ENCODE measurements around the gene USP30.
"Not testable (repeated sequence)": the region's sequence is repeated elsewhere in the genome, so short reads cannot be mapped to it uniquely, and the experiment has no call there.

The USP30 gene

DNA sequence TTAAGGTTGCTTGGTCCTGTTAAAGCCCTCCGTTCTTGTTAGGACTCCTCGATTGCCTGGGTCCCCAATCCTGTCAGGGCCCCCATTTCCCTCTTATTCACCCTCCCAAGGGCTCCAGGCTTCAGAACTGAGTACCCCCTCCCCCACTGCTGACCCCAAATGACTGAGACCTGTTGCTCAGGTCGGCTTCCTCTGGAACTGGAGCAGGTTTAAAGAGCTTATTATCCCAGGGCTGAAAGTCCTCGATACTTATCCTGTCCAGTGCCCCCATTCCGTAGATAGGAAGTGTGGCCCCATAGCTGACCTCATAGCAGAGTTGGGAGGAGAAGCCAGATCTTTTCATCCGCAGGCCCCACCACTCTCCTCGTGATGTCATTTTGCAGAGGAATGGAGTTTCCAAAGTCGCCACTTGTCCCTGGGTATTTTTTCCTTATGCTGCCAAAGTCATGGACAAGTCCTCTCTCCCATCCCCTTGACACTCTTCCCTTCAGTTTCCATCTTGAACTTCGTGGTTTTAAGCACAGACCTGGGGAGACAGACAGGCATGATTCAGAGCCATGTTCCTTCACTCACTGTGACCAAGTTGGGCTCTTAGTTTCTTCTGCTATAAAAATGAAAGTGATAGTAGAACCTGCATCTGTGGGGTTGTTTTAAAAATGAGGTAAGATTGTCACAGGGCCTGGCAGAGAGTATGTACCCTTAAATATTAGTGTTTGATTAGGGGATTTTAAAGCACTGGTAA lies 1.2 kb downstream of the USP30 start:
- peak; percentile 5 to 7 for DNase-seq

DNA sequence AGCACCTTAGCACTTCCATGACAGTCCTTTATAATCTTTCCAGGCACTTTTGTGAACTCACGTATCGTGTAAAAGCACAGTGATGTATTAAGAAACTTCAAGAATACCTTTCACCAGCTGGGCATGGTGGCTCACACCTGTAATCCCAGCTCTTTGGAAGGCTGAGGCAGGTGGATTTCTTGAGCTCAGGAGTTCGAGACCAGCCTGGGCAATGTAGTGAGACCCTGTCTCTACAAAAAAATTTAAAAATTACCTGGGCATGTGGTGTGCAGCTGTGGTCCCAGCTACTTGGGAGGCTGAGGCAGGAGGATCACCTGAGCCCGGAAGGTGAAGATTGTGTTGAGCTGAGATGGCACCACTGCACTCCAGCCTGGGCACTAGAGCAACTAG lies 1.7 kb downstream of the USP30 start:
- not testable (repeated sequence) for DNase-seq

DNA sequence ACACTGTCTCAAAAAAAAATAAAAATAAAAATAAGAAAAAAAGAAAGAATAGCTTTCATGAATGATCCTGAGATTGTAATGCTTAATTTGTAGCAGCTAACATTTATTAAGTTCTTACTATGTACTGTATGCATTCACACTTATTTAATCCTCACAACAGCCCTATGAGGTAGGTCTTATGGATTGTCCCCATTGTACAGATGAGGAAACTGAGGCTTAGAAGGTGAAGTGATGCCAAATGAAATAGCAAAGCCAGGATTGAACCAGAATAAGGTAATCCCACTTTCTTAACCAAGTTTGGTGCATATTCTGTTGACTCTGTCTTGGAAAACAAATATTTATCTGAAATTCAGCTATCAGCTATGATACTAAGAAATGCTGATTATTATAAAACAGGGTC lies 2.1 kb downstream of the USP30 start:
- DNase-seq: no peak

DNA sequence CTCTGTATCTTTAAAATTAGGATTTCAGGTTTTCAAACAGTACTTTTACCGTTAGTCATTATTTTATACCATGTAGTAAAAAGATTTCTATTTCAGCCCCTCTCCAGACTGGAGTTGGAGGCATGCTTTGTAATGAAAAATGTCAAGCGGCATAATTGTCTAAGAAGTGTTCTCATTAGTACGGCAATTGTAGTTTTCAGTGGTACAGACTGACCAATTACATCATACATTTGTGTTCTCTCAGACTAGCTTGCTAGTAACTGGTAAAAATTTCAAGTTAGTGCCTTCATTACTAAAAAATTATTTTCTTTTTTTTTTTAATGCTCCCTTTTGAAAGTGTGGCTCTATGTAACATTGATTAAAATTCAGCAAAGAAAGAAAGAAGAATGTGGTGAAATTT lies 4.5 kb downstream of the USP30 start:
- DNase-seq: no peak

DNA sequence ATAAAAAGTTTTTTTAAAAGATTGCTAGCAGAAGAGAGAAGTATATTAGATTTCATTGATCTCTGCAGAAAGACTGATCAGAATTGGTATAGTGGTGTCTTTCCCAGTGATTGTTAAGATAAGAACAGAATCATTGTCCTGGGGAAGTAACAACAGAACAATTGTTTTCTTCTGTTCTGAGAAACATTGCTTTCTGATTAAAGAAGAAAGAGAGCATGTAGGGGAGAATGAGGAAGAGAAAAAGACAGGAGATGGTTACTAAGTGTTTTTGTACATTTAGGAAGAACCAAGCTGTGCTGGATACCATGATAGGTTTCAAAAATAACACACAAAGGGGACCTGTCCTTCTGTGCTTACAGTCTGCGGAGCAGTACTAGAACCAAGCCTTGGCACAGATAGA lies 5.0 kb downstream of the USP30 start:
- no peak for DNase-seq

DNA sequence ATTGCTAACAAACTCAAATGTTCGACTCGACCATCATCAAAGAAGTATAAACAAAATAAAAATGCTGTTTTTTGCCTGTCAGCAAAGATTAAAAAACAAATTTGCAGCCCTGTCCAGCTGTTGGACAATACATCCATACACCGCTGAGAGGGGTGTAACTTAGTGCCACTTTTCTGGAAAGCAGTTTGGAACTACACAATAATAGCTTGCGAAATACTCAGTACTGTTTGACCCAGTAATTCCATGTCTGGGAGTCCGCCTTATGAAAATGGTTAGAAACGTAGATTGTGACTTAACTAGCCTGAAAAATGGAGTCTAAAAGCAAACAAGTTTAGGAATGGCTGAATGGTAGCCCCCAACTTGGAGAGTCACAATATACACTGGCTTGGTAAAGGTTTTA lies 6.4 kb downstream of the USP30 start:
- DNase-seq: no peak

DNA sequence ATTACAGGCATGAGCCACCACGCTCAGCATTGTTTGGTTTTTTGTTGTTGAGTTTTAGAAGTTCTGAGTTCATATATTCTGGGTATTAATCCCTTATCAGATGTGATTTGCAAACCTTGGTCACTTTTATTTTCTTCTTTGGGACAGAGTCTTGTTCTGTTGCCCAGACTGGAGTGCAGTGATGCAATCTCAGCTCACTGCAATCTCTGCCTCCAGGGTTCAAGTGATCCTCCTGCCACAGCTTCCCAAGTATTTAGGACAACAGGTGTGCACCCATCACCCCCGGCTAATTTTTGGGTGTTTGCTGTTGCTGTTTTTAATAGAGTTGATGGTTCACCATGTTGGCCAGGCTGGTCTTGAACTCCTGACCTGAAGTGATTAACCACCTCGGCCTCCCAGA lies 11.8 kb downstream of the USP30 start:
- DNase-seq: no peak

DNA sequence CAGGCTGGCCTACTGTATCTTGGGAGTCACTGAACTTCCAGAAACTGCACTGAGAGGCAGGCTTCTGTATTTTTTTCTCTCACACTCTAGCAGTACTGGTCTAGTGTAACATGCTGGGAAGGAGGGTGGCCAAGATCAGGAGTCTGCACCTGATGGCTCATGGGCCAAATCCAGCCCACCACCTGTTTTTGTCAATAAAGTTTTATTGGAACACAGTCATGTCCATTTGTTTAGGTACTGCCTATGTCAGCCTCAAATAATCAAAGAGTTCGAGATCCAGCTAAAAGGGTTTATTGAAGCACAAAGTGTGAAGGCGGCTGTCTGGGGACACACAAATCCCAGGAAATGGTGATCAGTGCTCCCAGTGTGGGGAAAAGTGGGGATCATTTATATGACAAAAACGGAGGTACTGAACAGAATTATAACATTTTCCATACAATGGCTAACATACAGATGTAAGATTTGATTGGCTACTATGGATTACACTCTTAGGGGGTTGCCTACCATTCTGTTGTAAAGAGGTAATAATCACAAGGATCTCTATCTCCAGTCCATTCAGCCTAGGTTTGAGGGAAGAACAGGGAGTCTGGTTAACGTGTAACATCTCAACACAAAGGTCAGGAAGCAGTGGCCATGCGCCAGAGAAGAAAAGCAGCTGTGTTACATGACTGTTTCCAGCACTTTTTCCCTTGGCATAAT lies 12.9 kb downstream of the USP30 start:
- DNase-seq: no peak

DNA sequence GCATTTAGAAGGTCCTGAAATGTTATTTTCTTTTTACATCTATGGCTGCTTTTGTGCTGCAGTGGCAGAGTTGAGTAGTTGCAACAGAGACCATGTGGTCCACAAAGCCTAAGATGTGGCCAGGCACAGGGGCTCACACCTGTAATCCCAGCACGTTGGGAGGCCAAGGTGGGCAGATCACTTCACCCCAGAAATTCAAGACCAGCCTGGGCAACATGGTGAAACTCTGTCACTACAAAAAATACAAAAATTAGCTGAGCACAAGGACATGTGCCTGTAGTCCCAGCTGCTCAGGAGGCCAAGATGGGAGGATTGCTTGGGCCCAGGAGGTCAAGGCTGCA lies 13.4 kb downstream of the USP30 start:
- DNase-seq: no peak

DNA sequence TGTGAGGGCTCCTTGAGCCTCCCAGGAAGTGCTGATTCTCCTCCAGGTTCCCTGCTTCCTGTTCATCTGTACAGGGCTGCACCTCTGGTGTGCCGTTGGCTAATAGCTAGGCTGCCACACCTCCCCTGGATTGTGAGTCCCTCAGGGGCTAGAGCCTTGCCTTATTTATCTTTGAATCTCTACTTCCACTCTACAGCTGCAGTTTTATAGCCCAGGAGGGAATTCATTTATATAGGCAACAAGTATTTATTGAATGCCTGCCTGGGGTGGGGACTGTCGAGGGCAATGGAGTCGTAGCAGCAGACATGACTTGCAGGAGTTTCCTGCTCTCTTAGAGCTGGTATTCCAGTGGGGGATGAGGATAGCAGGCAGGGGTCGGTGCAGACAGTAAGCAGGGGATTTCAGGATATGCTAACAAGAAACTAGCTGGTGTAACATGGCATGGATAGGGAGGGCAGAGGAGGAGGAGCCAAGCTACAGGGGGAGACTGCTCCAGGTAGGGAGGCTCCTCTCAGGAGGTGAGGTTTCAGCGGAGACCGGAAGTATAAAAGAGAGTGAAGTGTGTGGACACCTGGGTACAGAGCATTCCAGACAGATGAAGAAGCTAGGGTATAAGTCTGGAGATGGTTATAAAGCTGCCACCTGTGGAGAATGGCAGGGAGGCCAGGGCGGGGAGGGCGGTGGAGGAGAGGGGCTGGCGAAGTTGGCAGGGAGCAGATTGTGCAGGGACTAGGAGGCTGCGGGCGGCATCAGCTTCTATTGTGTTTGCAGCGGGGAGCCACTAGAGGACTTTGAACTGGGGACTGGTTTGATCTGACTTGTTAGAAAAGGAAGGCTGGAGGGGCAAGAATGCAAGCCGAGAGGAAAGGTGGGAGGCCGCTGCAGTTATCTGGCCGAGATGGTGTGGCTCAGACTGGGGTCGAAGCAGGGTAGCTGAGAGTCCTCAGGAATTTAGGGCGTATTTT lies 17.2 kb downstream of the USP30 start:
- no peak for DNase-seq

DNA sequence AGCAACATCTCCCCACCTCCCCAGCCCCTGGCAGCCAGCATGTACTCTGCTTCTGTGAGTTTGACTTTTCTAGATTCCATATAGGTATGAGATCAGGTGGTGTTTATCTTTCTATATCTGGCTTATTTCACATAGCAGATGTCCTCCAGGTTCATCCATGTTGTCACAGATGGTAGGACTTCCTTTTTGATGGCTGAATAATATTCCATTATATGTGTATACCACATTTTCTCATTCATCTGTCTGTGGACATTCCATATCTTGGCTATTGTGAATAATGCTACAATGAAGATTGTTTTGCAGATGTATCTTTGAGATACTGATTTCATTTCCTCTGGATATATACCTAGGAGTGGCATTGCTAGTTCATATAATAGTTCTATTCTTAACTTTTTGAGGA lies 22.5 kb downstream of the USP30 start:
- DNase-seq: no peak

DNA sequence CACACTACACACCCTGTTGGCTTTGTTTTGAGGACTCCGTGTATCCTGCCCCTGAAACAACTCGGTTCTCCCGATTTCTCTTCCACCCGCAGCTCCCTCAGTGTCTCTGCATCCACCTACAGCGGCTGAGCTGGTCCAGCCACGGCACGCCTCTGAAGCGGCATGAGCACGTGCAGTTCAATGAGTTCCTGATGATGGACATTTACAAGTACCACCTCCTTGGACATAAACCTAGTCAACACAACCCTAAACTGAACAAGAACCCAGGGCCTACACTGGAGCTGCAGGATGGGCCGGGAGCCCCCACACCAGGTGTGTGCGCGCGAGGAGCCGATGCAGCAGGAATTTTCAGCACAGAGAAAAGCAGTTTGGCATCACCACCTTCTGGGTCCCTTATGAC lies 30.4 kb downstream of the USP30 start:
- DNase-seq: no peak

DNA sequence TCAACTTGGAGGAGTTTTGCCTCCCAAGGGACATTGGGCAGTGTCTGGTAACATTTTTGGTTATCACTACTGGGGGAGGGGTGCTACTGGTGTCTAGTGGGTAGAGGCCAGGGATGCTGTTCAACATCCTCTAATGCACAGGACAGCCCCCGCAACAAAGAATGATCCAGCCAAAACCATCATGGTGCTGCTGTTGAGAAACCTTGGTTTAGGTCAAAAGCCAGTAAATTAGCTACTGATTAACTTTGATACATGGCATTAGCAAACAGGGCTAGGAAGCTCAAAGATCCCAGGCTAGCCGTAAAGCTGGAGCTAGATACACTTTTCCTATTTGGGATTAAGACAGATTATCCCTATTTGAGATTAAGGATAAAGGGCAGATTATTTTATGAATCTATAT lies 32.0 kb downstream of the USP30 start:
- no peak for DNase-seq

DNA sequence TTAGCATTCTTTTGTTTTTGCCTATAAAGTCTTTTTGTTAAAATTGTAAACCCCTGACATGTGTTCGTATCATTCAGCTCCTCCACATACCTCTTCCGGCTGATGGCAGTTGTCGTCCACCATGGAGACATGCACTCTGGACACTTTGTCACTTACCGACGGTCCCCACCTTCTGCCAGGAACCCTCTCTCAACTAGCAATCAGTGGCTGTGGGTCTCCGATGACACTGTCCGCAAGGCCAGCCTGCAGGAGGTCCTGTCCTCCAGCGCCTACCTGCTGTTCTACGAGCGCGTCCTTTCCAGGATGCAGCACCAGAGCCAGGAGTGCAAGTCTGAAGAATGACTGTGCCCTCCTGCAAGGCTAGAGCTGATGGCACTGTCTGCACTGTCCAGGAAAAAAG lies 33.2 kb downstream of the USP30 start:
- DNase-seq: no peak

DNA sequence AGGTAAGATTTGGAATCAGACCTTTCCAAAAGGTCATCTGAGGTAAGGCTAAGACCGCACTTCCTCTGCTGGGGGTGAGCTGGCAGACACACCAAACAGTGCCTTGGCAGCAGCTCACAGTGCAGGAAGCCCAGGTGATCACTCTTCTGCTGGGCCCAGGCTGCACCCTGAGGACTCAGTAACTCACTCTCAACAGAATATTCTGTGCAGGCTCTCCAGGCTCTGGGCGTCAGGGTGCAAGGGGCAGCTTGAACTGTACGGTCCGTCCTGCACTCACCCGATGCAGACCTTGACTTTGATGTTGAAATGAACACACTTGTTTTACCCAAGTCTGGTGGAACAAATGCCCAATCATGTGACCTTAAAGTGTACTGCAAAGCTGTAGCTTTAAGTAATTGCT lies 34.9 kb downstream of the USP30 start:
- no peak for DNase-seq

DNA sequence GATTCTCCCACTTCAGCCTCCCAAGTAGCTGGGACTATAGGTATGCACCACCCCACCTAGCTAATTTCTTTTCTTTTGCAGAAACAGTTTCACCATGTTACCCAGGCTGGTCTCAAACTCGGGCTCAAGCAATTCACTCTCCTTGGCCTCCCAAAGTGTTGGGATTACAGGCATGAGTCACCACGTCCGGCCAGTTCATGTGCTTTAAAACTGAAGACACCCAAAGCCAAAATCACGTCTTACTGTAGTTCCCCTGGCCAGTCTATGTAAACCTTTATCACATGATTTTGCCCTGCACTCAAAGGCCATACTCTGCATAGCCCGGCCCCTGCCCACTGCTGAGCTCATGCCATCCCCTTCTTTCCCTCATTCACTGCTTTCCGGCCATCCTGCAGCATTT lies 36.4 kb downstream of the USP30 start:
- DNase-seq: no peak

DNA sequence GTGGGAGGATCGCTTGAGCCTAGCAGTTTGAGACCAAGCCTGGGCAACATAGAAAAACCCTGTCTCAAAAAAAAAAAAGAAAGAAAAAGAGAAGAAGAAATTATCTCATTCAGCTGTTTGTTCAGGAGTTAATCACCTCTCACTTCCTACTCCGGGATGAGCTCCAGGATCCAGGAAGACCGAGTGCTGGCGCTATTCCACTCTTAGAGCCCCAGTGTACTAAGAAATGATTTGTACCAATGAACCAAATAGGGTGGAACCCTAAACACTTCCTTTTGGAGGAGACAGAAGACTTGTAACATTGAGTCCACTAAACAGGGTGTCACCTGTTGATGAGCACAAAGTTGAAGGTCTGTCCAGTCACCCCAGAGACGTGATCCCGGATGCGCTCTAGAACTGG lies 37.3 kb downstream of the USP30 start:
- no peak for DNase-seq

DNA sequence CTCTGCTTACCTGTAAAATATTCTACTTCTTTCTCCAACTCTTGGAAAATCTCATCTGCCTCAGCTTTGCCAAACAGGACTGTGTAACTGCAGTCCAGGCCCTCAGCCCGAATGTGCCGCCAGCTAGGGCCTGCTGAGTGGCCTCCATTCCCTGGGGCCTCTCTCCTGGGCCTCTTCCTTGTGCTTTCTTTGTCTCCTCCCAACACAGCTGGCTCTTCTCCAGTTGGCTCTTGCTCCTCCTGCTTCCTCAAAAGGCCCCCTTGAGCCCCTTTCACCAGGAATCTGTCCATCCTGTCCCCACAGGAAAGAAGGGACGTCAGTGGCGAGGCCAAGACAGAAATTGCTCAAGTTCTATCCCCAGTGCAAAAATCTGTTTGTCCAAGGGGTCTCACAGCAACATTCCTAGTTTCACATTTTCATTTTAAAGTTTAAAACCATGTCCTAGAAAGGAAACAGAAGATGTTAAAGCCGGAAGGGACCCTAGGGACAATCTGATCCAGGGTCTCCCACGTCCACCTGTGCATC lies 40.2 kb downstream of the USP30 start:
- DNase-seq: no peak

DNA sequence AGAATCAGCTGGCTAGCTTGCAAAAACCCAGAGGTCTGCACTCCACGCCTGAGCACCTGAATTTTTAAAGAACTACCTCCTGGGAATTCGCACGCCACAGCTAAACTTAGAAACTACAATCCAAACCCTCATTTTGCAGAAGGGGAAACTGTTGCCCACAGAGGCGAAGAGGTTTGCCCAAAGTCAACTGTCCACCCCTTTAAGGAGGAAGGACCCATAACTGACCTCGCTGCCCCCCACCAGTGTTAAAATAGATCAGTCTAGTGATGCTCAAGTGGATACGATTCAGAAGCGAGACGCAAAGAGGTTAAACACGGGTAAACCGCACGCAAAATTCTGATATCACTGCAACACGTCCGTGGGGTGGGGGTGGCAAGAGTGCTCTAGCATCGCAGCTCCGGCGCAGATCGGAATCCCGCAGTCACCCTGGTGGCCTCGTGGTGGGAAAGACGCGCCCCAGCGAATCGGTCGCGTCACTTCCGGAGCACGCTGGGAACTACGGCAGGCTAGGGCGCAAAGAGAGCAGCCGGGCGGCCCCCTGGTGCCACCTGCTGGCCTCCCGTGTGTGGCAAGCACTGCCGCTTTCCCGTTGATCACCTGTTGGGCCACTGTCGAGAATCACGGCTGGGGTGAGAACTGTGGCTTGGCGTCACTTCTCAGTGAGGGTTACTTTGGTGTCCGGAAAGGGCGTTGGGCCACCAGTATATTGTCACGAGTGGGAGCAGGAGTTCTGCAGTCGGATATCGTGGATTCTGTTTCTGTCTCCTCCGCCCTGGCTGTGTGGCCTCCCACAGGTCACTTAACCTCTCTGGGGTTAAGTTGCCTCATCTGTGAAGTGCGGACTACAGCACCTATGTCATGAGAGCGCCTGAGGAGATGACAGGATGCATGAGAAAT lies 40.9 kb downstream of the USP30 start, which contains the start of gene ALKBH2:
Gene ALKBH2, minus strand, starts transcription at position 451 of the 897 bp plus-strand sequence. CDS start 686 bp downstream, outside the sequence.
- peak; percentile 92 to 94 for DNase-seq

DNA sequence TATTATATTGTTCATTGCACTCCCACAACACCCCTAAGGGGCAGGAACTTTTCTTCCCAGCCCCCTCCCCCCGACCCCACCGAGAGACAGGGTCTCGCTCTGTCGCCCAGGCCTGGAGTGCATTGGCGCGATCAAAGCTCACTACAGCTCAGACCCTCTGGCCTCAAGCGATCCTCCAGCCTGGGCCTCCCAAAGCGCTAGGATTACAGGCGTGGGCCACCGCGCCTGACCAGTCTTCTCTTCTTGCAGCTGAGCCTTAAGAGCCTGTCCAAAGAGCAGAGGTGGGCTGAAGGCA lies 44.7 kb downstream of the USP30 start:
- no peak for DNase-seq

DNA sequence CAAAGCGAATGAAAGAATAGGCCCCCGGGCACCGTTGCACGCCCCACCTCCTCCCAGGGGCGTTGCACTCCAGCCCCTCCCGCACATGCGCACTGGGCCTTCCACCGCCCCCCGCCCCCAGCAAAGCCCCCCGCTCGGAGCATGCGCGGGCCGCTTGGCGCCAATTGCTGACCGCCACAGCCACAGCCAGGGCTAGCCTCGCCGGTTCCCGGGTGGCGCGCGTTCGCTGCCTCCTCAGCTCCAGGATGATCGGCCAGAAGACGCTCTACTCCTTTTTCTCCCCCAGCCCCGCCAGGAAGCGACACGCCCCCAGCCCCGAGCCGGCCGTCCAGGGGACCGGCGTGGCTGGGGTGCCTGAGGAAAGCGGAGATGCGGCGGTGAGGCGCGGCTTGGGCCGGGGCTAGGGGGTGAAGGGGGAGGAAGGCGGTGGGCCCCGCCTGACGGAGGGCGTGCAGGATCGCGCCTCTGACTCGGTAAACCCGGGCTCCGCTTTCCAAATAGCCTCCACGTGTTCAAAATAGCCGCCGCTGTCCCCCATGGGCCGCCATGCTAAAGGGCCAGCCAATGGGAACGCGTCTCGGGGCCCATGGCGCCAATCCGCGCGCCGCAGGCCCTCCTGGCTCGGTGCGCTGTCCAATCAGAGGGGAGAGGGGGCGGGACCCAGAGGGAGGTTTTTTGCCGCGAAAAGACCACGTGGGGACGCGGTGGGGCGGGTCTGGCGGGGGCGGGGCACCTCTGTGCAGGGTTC lies 45.2 kb downstream of the USP30 start, which contains the start of gene UNG:
Gene UNG, plus strand, starts transcription at position 163 of the 748 bp plus-strand sequence. Its CDS starts 83 bp downstream, at position 246.
- peak; percentile 94 to 96 for DNase-seq

DNA sequence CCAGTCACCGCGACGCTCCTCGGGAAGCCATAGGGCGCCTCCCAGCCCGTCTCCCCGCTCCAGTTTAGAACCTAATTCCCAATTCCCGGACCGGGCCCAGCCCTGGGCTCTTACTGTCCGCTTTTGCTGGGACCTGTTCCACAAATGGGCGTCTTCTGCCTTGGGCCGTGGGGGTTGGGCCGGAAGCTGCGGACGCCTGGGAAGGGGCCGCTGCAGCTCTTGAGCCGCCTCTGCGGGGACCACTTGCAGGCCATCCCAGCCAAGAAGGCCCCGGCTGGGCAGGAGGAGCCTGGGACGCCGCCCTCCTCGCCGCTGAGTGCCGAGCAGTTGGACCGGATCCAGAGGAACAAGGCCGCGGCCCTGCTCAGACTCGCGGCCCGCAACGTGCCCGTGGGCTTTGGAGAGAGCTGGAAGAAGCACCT lies 45.8 kb downstream of the USP30 start:
- DNase-seq: no peak
